Astrocyte of the cerebellum (primary cell): ENCODE data around the gene KCND3.

Source experiments
- DNase-seq: peaks from one replicate; pipeline ENCODE4 v3.0.0-alpha.2; 2011; ENCODE audit warnings: low read depth
- H3K4me3 ChIP-seq: 2 replicates; pipeline ENCODE4 v1.5.1; 2011; ENCODE audit warnings: mild to moderate bottlenecking, low read depth, low read length, moderate library complexity
- in situ Hi-C: cut with HindIII; loops from 2 replicates; pipeline ENCODE4 v1.10.0; 2017; ENCODE audit warnings: low sequenced_read_pairs
- TF ChIP-seq, protein P1 (sequence below): IDR thresholded peaks from 2 replicates; pipeline ENCODE4 v1.5.1; 2012; ENCODE audit warnings: low read length, low read depth, moderate library complexity, mild to moderate bottlenecking; ENCODE audit errors: missing control alignments

Gene KCND3

DNA sequence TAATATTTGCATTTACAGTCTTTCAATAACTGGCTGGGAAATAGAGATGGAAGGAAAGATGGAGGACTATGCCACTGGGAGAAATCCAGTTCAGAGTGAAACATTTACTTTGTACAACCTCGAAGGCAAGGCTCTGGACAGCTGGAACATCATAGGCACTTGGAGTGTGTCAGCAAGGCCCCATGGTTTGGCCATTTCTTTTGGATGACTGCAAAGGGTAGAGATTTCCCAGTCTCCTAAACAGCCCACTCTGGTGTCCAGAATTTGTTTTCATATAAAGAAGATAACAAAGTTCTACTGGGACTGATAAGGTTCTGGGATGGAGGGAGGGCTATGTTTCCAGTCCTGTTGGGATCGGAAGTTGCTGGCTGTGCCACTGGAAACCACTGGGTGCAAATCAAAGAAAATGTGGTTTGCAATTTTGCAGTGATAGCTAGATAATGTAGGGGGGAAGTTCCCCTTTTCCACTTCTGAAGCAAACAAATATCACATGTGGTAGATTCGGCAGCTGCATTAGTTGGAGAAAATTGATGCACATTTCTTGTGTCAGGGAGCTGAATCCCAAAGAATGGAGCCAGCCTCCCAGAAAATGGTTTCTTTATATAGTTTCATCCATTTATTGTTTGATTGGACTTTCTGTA lies 16.2 kb downstream of the KCND3 start:
- in situ Hi-C loops = no loop called here
- no peak overlapping the region for H3K4me3 ChIP-seq
- no peak for DNase-seq
- TF ChIP-seq, protein P1, sequence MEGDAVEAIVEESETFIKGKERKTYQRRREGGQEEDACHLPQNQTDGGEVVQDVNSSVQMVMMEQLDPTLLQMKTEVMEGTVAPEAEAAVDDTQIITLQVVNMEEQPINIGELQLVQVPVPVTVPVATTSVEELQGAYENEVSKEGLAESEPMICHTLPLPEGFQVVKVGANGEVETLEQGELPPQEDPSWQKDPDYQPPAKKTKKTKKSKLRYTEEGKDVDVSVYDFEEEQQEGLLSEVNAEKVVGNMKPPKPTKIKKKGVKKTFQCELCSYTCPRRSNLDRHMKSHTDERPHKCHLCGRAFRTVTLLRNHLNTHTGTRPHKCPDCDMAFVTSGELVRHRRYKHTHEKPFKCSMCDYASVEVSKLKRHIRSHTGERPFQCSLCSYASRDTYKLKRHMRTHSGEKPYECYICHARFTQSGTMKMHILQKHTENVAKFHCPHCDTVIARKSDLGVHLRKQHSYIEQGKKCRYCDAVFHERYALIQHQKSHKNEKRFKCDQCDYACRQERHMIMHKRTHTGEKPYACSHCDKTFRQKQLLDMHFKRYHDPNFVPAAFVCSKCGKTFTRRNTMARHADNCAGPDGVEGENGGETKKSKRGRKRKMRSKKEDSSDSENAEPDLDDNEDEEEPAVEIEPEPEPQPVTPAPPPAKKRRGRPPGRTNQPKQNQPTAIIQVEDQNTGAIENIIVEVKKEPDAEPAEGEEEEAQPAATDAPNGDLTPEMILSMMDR = no peak

DNA sequence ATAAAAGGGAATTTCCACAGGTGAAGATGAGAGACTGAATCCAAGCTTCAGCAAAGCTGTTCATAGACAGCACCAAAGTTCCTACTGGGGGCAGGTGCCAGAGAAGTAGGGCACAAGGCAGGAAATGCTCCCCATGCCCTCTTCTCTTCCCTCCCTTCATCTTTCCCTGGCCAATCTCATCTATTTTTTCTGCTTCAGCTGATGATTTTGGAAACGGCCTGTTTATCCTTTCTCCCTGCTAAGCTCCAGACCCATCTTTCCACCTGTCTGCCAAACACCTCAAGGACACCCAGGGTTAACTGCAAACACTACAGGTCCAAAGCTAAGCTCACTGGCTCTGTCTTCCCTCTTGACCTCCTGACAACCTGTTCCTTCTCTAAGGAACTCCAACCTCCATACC lies 18.1 kb downstream of the KCND3 start:
- DNase-seq = no peak
- in situ Hi-C loops = no loop called here
- no peak overlapping the region for H3K4me3 ChIP-seq
- TF ChIP-seq, protein P1 = no peak

DNA sequence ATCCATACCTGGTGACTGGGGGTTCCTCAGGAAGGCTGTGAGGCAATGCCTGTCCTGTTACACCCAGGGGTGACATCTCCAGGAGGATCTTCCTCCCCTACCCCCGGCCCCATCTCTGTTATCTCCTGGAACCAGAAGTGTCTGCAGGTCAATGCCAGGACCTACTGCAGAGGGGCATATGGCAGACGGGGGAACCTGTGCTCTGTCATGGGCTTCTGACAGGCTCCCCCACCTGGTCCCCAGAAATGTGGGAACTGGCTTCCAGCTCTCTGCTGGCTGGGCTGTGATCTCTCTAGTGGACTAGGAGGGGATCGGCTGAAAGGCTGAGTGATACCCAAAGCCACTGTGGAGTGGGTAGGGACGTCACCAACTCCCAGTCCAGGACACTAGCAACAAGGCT lies 21.0 kb downstream of the KCND3 start:
- TF ChIP-seq, protein P1 = no peak
- no peak for DNase-seq
- in situ Hi-C loops = no loop called here
- no peak overlapping the region for H3K4me3 ChIP-seq

DNA sequence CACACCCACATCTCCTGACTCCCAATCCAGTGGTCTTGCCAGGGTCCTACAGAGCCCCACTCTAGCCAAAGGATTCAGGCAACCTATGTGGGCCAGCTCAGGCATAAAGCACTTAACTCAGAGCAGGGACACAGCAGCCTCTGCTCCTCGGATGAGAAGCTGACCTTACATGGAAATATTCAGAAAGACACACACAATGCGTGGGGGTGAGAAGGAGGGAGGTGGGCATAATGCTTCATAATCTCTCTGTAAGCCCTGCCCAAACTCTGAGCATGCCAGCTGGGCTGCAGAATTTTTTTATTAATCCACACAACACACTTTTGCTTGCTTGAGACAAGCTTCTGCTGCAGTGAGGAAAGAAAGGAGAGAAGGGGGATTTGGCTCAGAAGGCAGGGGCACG lies 21.6 kb downstream of the KCND3 start:
- no peak for DNase-seq
- in situ Hi-C loops = no loop called here
- TF ChIP-seq, protein P1 = no peak

DNA sequence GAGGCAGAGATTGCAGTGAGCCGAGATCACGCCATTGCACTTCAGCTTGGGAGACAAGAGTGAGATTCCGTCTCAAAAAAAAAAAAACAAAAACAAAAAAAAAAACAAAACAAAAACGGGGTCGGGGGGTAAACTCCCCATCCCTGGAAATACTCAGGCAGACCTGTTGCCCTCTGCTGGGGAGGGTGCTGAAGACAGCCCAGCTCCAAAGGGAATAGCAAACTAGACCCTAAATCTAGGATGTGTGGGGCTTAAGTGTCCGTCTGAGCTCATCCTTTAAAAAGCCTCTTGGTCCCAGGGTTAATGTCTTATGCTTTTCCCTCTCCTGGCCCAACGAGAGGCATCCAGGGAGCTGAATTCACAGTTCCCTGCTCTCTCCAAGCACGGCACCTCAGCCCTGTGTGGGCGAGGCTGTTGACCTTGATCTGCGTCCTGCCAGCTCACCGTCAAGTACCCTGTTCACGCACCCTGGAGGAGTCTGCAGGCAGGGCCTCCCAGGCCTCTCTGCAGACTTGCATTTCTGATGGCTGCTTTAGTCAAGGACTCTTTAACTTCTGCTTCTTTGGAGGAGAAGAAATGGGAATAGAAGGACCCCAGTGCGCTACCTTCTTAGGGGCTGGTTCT lies 22.3 kb downstream of the KCND3 start:
- TF ChIP-seq, protein P1 = no peak
- DNase-seq = no peak
- H3K4me3 ChIP-seq = no peak overlapping the region
- in situ Hi-C loops = no loop called here

More for the DNA sequence above, 21.6 kb downstream of the KCND3 start:
- H3K4me3 ChIP-seq = no peak overlapping the region

DNA sequence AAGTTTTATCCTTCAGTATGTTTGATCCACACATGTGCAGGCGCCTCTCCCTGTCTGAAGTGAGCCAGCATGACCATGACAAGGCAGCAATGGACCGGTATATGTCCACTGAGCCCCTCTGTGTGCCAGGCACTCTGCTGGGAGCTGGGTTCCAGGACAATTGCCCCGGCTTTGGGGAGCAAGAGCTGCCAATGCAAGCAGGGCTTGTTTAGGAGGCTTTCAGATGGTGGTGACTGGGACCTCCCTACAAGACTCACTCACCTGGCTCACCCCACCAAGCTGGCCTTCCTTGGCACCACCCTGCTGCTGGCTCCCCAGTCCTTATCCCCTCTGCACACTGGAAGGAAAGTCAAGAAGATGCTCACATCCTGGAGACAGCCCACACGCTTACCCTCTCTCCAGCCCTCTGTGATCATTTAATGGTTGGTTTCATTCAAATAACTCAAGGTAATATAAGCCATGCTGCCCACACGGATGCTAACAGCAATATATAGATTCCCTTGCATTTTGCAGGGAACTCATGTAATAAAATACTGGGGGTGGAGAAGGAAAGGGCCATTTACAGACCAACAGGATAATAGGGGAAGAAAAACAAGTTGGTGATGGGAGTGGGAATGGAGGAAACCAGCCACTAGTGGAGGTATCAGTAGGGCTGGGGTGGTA lies 23.6 kb downstream of the KCND3 start:
- no peak overlapping the region for H3K4me3 ChIP-seq
- DNase-seq = no peak
- TF ChIP-seq, protein P1 = no peak
- in situ Hi-C loops = no loop called here
